Thymus (tissue), 11 donors: ENCODE results near the gene WDR37. TPM values are rescaled to one million over a fixed set of nuclear protein-coding genes. Genes with fewer than 3 reads are reported as not detected.
"Not testable (repeated sequence)": the region's sequence is repeated elsewhere in the genome, so short reads cannot be mapped to it uniquely, and the experiment has no call there.

Experiments used
- DNase-seq, 9 donors: peaks; one replicate each; pipeline ENCODE4 v3.0.0-alpha.2; 2013; ENCODE audit warnings: low spot score in 9 of 9, low read depth in 6 of 9, missing footprints in 1 of 9
- H3K27ac ChIP-seq, 2 donors: one replicate each; pipeline ENCODE4 v1.5.1; 2013; ENCODE audit warnings: control low read depth in 1 of 2, low read depth in 1 of 2, low read length in 1 of 2, mild to moderate bottlenecking in 1 of 2, moderate library complexity in 1 of 2
- H3K27me3 ChIP-seq, 2 donors: one replicate each; pipeline ENCODE4 v1.5.1; 2013; ENCODE audit warnings: low read length in 1 of 2; ENCODE audit not compliant: control insufficient read depth in 2 of 2, insufficient read depth in 1 of 2
- H3K36me3 ChIP-seq, 2 donors: one replicate each; pipeline ENCODE4 v1.5.1; 2013; ENCODE audit warnings: low read length in 1 of 2, mild to moderate bottlenecking in 1 of 2, moderate library complexity in 1 of 2; ENCODE audit not compliant: control insufficient read depth in 2 of 2, insufficient read depth in 2 of 2
- H3K4me1 ChIP-seq, 2 donors: one replicate each; pipeline ENCODE4 v1.5.1; 2013; ENCODE audit warnings: low read length in 2 of 2; ENCODE audit not compliant: control insufficient read depth in 2 of 2, insufficient read depth in 2 of 2
- H3K4me3 ChIP-seq, 2 donors: one replicate each; pipeline ENCODE4 v1.5.1; 2013; ENCODE audit warnings: low read length in 2 of 2, control low read depth in 1 of 2, mild to moderate bottlenecking in 1 of 2
- H3K9me3 ChIP-seq, 2 donors: one replicate each; pipeline ENCODE4 v1.5.1; 2013; ENCODE audit warnings: low read length in 1 of 2, mild to moderate bottlenecking in 1 of 2; ENCODE audit not compliant: control insufficient read depth in 2 of 2, insufficient read depth in 1 of 2
- WGBS: extraction: QIAGEN DNeasy Blood & Tissue Kit; methylation state at CpG from one replicate; pipeline ENCODE4 v1.1.7; 2013; 5-methylcytosine and 5-hydroxymethylcytosine counted together
- polyA plus RNA-seq: library from polyadenylated mRNA; stranded (reverse); fragments of 200-250 nt; gene quantifications from one replicate; pipeline ENCODE4 v1.2.3, GENCODE V29; 2013
- total RNA-seq: library from RNA; stranded (reverse); fragments of 120-200 nt; gene quantifications from one replicate; pipeline ENCODE4 v1.2.4, GENCODE V29; 2013
- donor health status: healthy.

The WDR37 gene
- total and polyA plus RNA-seq, 2 donors: 8.5 to 14.0 TPM

DNA sequence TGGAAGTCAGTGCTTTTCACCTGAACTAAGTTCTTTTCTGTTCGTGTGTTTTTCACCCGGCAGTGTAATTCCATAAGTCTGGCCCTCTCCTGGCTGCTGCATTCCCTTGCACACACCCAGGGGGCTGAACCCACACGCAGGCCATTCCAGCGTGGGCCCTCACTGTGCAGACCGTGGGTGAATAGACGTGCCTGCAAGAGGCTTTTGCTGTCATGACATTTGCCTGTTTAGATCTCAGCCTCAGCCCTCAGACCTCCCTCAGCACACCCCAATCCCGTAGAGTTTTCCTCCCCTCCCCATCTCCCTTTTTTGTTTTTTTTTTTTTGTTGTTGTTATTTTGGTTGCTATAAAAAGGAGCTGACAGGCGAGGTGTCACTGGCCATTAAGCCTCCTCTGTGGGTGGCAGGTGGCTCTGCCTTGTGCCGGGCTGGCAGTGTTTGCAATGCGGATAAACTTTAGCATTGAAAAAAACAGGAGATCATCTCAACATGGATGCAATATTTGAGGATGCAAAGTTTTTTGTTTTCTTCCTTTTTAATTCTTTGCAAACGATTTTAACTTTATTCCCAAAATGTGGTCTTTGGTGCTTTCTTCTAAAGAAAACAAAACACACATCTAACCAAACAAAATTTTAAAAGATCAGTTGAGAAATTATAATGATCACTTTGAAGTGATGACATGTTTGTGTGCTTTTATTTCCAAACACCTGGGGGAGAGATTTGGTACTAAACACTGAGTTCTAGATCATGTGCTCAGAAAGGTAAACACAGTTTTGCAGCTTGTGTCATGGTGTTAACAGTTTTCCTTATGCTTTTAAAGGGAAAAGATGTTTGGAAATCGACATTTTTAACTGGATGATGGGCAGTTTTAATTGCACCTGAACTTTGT lies 58.8 kb downstream of the WDR37 start:
- 97% methylated on average over 12 of the region's 12 CpGs for WGBS
- peaks cover 4 to 19% of the 10 kb centered on the region in 2 donors for H3K9me3 ChIP-seq
- no peaks in the 10 kb centered on the region for H3K27me3 ChIP-seq
- no peak for DNase-seq
- no peak overlapping the region for H3K27ac ChIP-seq
- peaks cover 0 to 9% of the 10 kb centered on the region in 2 donors for H3K4me1 ChIP-seq
- H3K36me3 ChIP-seq: peaks cover 63 to 65% of the 10 kb centered on the region in 2 donors
- no peak overlapping the region for H3K4me3 ChIP-seq

- H3K9me3 ChIP-seq: peaks cover 4 to 19% of the 10 kb centered on the region in 2 donors
- peaks cover 59 to 64% of the 10 kb centered on the region in 2 donors for H3K36me3 ChIP-seq
- 88% methylated on average over 6 of the region's 6 CpGs for WGBS
- H3K27me3 ChIP-seq: no peaks in the 10 kb centered on the region
- no peak for DNase-seq
- H3K4me3 ChIP-seq: no peak overlapping the region
- no peak overlapping the region for H3K27ac ChIP-seq
- peaks cover 0 to 5% of the 10 kb centered on the region in 2 donors for H3K4me1 ChIP-seq
These were observed 59.4 kb downstream of the WDR37 start for GRCh38 chr10:1115607-1115955.

GRCh38 chr10:1116051-1116450 lies 59.9 kb downstream of the WDR37 start:
- peaks cover 4 to 19% of the 10 kb centered on the region in 2 donors for H3K9me3 ChIP-seq
- H3K4me1 ChIP-seq: peaks cover 0 to 4% of the 10 kb centered on the region in 2 donors
- DNase-seq: no peak
- no peak overlapping the region for H3K4me3 ChIP-seq
- no peak overlapping the region for H3K27ac ChIP-seq
- H3K27me3 ChIP-seq: no peaks in the 10 kb centered on the region
- H3K36me3 ChIP-seq: peaks cover 59 to 66% of the 10 kb centered on the region in 2 donors
- WGBS: 97% methylated on average over 12 of the region's 12 CpGs

DNA sequence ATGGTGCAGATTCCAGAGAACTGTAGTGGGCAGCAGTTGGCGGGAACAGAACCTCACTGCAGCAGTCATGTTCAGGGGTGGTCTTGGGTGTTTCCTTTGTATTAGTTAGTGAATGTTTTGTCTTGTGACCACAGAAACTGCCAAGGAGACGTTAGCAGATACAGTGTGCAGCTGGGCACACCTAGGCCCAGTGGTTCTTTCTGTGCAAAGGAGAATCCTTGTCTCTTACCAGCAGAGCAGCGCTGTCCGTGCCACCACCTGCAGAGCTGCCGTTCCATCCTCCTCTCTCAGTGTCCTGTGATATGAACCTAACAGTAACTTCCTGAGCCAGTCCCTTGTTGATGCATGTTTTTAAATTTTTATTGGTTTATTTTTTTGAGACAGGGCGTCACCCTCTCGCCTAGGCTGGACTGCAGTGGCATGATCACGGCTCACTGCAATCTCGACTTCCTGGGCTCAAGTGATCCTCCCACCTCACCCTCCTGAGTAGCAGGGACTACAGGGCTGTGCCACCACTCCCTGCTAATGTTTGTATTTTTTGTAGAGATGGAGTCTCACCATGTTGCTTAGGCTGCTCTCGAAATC lies 60.6 kb downstream of the WDR37 start:
- DNase-seq: no peak
- Histone ChIP-seq H3K36me3 (peaks cover 63 to 73% of the 10 kb centered on the region in 2 donors), H3K27ac (no peak overlapping the region), H3K4me1 (peaks cover 0 to 4% of the 10 kb centered on the region in 2 donors), H3K27me3 (no peaks in the 10 kb centered on the region), H3K4me3 (no peak overlapping the region), H3K9me3 (peaks cover 4 to 19% of the 10 kb centered on the region in 2 donors)
- 99% methylated on average over 10 of the region's 10 CpGs for WGBS

DNA sequence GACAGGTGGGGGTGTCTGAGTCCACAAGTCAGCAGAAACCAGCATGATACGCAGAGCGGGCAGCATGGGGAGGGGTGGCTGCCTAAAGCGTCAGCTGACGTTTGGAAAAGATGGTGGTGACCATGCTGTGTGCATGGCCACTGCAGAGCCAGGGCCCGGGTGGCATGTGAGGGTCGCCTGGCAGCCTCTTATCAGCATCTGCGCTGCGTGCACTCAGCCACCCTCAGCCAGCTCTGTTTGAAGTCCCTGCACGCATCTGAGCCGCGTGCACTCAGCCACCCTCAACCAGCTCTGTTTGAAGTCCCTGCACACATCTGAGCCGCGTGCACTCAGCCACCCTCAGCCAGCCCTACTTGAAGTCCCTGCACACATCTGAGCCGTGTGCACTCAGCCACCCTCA lies 61.5 kb downstream of the WDR37 start:
- 75% methylated on average over 14 of the region's 14 CpGs for WGBS
- no peaks in the 10 kb centered on the region for H3K27me3 ChIP-seq
- DNase-seq: no peak

DNA sequence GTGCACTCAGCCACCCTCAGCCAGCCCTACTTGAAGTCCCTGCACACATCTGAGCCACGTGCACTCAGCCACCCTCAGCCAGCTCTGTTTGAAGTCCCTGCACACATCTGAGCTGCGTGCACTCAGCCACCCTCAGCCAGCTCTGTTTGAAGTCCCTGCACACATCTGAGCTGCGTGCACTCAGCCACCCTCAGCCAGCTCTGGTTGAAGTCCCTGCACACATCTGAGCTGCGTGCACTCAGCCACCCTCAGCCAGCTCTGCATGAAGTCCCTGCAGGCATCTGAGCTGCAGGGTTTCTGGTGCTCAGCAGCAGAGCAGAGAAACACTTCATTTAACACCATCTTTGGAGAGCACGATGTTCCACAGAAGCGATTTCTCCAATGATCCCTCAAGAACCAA lies 62.1 kb downstream of the WDR37 start:
- H3K36me3 ChIP-seq: peaks cover 58 to 67% of the 10 kb centered on the region in 2 donors
- DNase-seq, H3K4me1 ChIP-seq, H3K27me3 ChIP-seq, H3K4me3 ChIP-seq: not testable (repeated sequence)
- peaks cover 4 to 19% of the 10 kb centered on the region in 2 donors for H3K9me3 ChIP-seq
- peak overlapping the region in 1 of 2 donors; percentile 26 for H3K27ac ChIP-seq
- WGBS: 71% methylated on average over 6 of the region's 6 CpGs

More for the DNA sequence above, 61.5 kb downstream of the WDR37 start:
- Histone ChIP-seq H3K9me3 (peaks cover 4 to 19% of the 10 kb centered on the region in 2 donors), H3K4me3 (no peak overlapping the region), H3K4me1 (peaks cover 0 to 4% of the 10 kb centered on the region in 2 donors), H3K36me3 (peaks cover 63 to 73% of the 10 kb centered on the region in 2 donors), H3K27ac (peak overlapping the region; percentile 21 to 25)

- Histone ChIP-seq H3K27ac (no peak overlapping the region), H3K27me3 (no peaks in the 10 kb centered on the region), H3K9me3 (peaks cover 4 to 19% of the 10 kb centered on the region in 2 donors), H3K36me3 (peaks cover 60 to 68% of the 10 kb centered on the region in 2 donors), H3K4me3 (no peak overlapping the region), H3K4me1 (peaks cover 0 to 4% of the 10 kb centered on the region in 2 donors)
- 96% methylated on average over 8 of the region's 8 CpGs for WGBS
- no peak for DNase-seq
These were observed 62.8 kb downstream of the WDR37 start for GRCh38 chr10:1119027-1119426.

DNA sequence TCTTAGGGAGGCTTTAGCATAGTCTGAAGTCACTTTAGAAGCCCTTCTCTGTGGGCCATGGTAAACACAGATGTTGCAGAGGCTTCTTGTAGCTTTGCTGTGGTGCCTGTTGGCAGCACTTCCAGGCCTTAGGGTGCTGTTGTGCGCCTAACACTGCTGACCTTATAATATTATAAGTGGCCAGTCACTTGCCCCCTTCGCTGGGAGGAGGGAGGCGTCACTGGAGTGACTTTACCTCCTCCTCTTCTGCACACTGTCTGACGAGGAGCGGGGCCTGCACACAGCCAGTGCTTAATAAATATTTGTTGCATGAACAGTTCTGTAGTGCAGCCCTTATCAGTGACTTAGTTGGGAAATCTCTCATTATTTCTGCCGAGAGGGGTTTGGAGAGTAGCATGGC lies 63.3 kb downstream of the WDR37 start:
- H3K4me3 ChIP-seq: no peak overlapping the region
- peaks cover 4 to 19% of the 10 kb centered on the region in 2 donors for H3K9me3 ChIP-seq
- no peaks in the 10 kb centered on the region for H3K27me3 ChIP-seq
- WGBS: 98% methylated on average over 6 of the region's 6 CpGs
- DNase-seq: no peak
- no peak overlapping the region for H3K27ac ChIP-seq
- H3K4me1 ChIP-seq: peaks cover 0 to 4% of the 10 kb centered on the region in 2 donors
- H3K36me3 ChIP-seq: peaks cover 61 to 68% of the 10 kb centered on the region in 2 donors

DNA sequence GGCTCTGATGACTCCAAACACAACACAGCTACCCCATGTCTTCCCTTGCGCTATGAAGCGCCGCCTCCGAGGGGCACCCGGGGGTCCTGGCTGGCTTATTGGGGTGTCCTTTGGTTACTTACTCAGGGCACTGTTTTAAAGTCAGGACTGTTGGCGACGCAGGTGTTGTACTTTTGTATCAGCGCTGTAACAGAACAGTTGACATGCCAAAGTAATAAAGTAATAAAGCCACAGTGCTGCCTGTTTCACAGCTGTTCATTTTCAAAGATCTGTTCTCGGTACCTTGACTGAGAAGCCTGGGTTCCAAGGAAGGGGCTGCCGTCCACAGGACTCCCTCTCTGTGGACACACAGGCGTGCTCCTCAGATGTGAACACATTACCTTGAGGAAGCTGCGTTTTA lies 64.1 kb downstream of the WDR37 start:
- no peak overlapping the region for H3K4me3 ChIP-seq
- peaks cover 4 to 19% of the 10 kb centered on the region in 2 donors for H3K9me3 ChIP-seq
- H3K4me1 ChIP-seq: peaks cover 0 to 4% of the 10 kb centered on the region in 2 donors
- no peak for DNase-seq
- no peaks in the 10 kb centered on the region for H3K27me3 ChIP-seq
- H3K27ac ChIP-seq: no peak overlapping the region
- WGBS: 92% methylated on average over 12 of the region's 12 CpGs
- H3K36me3 ChIP-seq: peaks cover 61 to 70% of the 10 kb centered on the region in 2 donors
